ENCODE results near the gene ILDR2.

ILDR2 gene

DNA sequence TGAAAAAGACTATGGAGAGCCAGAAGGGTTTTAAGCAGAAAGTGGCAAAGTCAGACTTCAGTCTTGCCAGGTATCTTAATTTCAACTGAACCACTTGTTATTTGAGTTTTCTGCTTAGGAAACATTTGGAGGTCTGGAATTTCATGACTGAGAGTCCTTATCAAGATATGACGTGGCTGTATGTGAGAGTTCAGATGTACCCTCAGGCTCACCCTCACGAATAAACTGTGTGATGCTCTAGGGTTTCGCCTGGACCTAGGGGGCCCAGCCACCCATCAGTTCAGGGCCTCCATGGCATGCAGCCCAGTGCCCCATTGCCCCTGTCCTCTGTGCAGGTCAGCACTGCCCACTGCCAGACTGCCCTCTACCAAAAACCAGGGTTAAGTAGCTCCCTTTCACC, 68.7 kb downstream of the ILDR2 start:
- TF ChIP-seq, protein P1, sequence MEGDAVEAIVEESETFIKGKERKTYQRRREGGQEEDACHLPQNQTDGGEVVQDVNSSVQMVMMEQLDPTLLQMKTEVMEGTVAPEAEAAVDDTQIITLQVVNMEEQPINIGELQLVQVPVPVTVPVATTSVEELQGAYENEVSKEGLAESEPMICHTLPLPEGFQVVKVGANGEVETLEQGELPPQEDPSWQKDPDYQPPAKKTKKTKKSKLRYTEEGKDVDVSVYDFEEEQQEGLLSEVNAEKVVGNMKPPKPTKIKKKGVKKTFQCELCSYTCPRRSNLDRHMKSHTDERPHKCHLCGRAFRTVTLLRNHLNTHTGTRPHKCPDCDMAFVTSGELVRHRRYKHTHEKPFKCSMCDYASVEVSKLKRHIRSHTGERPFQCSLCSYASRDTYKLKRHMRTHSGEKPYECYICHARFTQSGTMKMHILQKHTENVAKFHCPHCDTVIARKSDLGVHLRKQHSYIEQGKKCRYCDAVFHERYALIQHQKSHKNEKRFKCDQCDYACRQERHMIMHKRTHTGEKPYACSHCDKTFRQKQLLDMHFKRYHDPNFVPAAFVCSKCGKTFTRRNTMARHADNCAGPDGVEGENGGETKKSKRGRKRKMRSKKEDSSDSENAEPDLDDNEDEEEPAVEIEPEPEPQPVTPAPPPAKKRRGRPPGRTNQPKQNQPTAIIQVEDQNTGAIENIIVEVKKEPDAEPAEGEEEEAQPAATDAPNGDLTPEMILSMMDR (IDR thresholded peaks at IDR 0.05; ENCODE audit: low read depth, low read length), result no peak
- H3K4me3 ChIP-seq (ENCODE audit: low read depth, low read length), result no peak overlapping the region

DNA sequence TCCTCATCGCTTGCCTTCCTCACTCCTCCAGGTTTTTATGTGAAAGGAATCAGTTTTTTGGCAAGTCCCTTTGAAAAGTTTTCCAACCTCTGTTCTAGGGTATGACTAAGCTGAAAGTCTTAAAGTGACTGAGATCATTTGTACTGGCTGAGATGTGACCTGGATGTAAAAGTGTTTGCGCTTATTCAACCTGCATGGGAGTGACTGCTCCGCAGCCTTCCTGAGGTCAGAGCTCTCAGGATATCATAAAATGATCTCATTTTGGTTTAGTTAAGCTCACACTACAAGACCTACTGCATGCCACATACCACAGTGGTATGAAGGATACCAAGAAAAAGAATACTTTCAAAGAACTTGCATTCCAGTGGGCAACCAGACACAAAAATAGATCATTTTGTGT, 69.4 kb downstream of the ILDR2 start:
- no peak overlapping the region for H3K4me3 ChIP-seq (ENCODE audit: low read depth, low read length)
- TF ChIP-seq, protein P1 (IDR thresholded peaks at IDR 0.05; ENCODE audit: low read depth, low read length), result no peak

DNA sequence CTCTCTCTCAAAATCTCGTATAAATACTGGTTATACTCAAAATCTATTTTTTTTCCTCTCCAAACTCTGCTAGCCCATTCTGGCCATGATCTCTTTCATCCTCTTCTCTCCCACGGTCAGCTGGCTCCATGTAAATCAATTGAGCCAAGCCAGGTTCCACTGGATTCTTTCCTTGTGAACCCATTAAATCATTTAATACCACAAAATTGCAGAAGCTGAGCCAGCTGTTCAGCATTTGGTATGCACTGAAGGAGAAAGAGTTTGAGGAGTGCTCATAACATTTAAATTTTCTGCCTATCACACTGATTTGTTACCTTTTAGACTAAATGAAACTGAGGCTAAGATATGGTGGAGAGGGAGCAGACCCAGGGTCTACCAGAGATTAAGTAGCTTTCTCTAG, 70.2 kb downstream of the ILDR2 start:
- TF ChIP-seq, protein P1 (IDR thresholded peaks at IDR 0.05; ENCODE audit: low read depth, low read length), result no peak
- H3K4me3 ChIP-seq (ENCODE audit: low read depth, low read length), result no peak overlapping the region

DNA sequence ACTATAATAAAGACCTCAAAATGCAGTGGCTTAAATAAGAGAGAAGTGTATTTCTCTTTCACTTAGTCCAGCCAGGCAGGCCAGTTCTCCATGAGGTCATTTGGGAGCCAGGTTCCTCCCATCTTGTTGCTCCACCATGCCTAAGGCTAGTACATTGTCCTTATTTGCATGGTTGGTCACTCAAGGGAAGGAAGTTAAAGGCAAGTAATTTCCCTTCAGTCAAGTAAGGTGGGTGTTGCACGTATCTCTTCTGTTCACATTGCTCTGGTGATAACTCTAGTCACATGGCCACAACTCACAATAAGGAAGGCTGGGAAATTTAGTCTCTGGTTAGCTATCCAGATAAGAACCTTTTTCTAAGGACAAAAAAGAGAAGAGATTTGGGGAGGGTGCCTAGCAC, 72.1 kb downstream of the ILDR2 start:
- TF ChIP-seq, protein P1 (IDR thresholded peaks at IDR 0.05; ENCODE audit: low read depth, low read length), result no peak
- H3K4me3 ChIP-seq (ENCODE audit: low read depth, low read length), result no peak overlapping the region

DNA sequence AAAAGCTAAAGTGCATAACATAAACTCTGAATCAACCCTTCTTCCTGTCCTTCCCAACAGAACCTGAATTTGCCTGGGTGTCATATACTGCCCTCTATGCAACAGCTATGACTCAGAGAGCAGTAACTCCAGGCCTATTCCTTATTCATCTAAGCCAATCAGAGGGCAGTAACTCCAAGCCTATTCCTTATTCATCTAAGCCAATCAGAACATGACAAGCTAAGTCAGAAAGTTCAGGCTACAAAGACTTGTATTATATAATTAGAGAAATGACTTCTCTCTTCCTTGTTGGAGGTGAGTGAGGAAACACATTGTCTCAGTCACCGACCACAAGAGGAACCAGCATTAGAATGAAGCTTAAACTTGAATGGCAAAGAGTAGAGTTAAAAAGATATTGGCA, 73.1 kb downstream of the ILDR2 start:
- TF ChIP-seq, protein P1 (IDR thresholded peaks at IDR 0.05; ENCODE audit: low read depth, low read length), result no peak
- H3K4me3 ChIP-seq (ENCODE audit: low read depth, low read length), result no peak overlapping the region

DNA sequence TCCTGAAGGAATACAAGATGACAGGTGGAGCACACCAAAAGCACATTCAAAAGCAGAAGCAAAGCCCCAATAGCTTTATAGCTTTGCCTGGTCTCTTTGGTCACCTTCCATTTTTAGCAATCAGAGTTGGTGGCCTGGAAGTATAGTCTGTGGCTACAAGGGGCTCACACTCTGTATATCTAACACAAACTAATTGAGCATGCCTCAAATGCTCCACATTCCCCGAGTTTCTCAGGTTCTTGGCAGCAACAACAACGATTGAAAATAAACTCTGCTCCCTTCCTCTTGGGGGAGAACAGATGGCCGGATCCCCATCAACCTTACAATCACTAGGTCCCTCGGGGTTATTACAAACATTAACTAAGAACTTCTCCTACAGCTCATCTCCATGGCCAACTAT, 74.4 kb downstream of the ILDR2 start:
- H3K4me3 ChIP-seq (ENCODE audit: low read depth, low read length), result no peak overlapping the region
- TF ChIP-seq, protein P1 (IDR thresholded peaks at IDR 0.05; ENCODE audit: low read depth, low read length), result no peak

DNA sequence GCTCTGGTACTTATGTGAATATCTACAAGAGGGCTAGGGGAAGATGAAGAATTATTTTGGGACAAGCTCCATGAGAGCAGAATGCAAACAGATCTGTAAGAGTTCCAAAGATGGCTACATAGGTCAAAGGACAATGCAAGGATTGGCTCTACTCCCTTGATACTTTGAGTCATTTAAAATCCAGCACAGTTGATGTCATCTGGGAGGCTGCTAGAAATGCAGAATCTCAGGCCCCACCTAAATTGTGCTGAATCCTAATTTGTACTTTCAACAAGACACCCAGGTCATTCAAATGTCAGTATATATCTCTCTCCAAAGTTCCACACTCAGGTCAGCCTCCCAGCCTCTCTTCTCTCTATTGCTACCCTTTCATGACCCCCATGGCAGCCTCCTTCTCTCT, 75.6 kb downstream of the ILDR2 start:
- no peak overlapping the region for H3K4me3 ChIP-seq (ENCODE audit: low read depth, low read length)
- TF ChIP-seq, protein P1 (IDR thresholded peaks at IDR 0.05; ENCODE audit: low read depth, low read length), result no peak
